Fibroblast of skin of left biceps (primary cell): Measurements from ENCODE around the gene DOCK2.
"Not testable (repeated sequence)": the region's sequence is repeated elsewhere in the genome, so short reads cannot be mapped to it uniquely, and the experiment has no call there.

ENCODE experiments used
- DNase-seq, 2 experiments: peaks; one replicate each; pipeline ENCODE4 v3.0.0-alpha.2; 2013; ENCODE audit warnings: low read depth in 2 of 2

Gene DOCK2

GRCh38 chr5:169719360-169720314 lies 82.6 kb downstream of the DOCK2 start:
- DNase-seq, result no peak

GRCh38 chr5:169721771-169722170 lies 84.7 kb downstream of the DOCK2 start:
- no peak for DNase-seq

GRCh38 chr5:169723103-169723831 lies 86.2 kb downstream of the DOCK2 start:
- DNase-seq, result no peak

GRCh38 chr5:169724303-169725087 lies 87.4 kb downstream of the DOCK2 start:
- DNase-seq, result no peak

GRCh38 chr5:169725665-169726064 lies 88.6 kb downstream of the DOCK2 start:
- DNase-seq, result not testable (repeated sequence)

- no peak for DNase-seq
Measured at GRCh38 chr5:169728418-169728817, 91.3 kb downstream of the DOCK2 start.

GRCh38 chr5:169731221-169731620 lies 94.1 kb downstream of the DOCK2 start:
- no peak for DNase-seq

- DNase-seq, result no peak
Measured at GRCh38 chr5:169732841-169733240, 95.8 kb downstream of the DOCK2 start.

- no peak for DNase-seq
Measured at GRCh38 chr5:169735913-169736312, 98.8 kb downstream of the DOCK2 start.

- DNase-seq, result no peak
Measured at GRCh38 chr5:169736653-169737052, 99.6 kb downstream of the DOCK2 start.

- DNase-seq, result no peak
Measured at GRCh38 chr5:169740435-169740834, 103.4 kb downstream of the DOCK2 start.

GRCh38 chr5:169742771-169743296 lies 105.8 kb downstream of the DOCK2 start:
- DNase-seq, result peak; percentile 77 to 81

- no peak for DNase-seq
Measured at GRCh38 chr5:169744336-169744735, 107.3 kb downstream of the DOCK2 start.

GRCh38 chr5:169745441-169746146 lies 108.5 kb downstream of the DOCK2 start:
- DNase-seq, result no peak

GRCh38 chr5:169746147-169746694 lies 109.1 kb downstream of the DOCK2 start:
- no peak for DNase-seq

GRCh38 chr5:169748174-169748573 lies 111.1 kb downstream of the DOCK2 start:
- no peak for DNase-seq

- DNase-seq, result no peak
Measured at GRCh38 chr5:169749295-169749694, 112.2 kb downstream of the DOCK2 start.

GRCh38 chr5:169751490-169751889 lies 114.4 kb downstream of the DOCK2 start:
- no peak for DNase-seq

GRCh38 chr5:169752566-169752965 lies 115.5 kb downstream of the DOCK2 start:
- DNase-seq, result not testable (repeated sequence)

GRCh38 chr5:169753795-169754194 lies 116.7 kb downstream of the DOCK2 start:
- DNase-seq, result no peak

- DNase-seq, result no peak
Measured at GRCh38 chr5:169754737-169755136, 117.7 kb downstream of the DOCK2 start.
